K562 treated with DMSO at 1 percent for 4 hours (cell line): ENCODE data around the gene ABCC8. TPM values are rescaled to one million over a fixed set of nuclear protein-coding genes. Genes with fewer than 3 reads are reported as not detected.

Source experiments
- total RNA-seq: library from RNA; unstranded; fragments of 300-600 nt; gene quantifications from 2 replicates; pipeline ENCODE4 v1.2.3, GENCODE V29; 2022; ENCODE audit not compliant: insufficient read depth

The ABCC8 gene
- total RNA-seq = not detected in 2 replicates

DNA sequence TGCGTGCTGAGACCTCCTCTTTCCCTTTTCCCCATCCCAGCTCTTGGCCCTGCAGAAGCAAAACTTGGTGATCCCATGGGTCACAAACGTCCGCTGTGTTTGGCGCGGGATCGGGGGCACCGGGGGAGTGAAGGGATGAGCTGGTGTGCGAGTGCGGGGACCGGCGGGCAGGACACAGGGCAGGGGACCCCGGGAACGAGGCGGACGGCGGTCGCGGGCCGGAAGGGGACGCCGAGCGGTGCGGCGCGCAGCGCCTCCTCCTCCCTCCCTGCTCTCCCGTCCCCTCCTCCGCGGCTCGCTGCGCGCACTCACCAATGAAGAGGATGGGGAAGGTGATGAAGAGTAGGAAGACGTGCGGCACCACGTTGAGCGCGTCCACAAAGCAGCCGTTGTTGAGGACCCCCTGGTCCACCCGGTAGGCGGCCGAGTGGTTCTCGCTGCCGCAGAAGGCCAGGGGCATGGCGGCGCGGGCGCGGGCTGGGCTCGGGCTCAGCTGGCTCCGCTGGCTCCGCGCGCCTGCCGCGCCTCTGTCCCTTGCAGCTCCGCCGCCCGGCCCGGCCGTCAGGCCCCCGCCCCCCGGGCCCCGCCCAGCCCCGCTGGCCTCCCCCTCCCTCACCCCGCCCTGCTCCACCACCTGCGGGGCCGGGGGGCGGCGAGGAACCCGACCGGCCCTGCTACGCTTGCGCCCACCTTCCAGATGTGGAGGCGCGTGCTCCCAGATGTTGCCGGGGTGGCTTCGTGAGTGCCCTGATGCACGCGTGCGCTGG is at the start of gene ABCC8:
ABCC8 (minus strand) TSS at position 529 of the 767 bp plus-strand sequence; CDS start at position 460, 69 bp downstream.

GRCh38 chr11:17388609-17389210 is 87.9 kb downstream of the ABCC8 start, which contains the start of gene KCNJ11:
Gene KCNJ11, minus strand, starts transcription at chr11:17388659. Its CDS starts 568 bp downstream, at chr11:17388091.

GRCh38 chr11:17351510-17352176 is 125.0 kb downstream of the ABCC8 start, which contains the start of gene NCR3LG1:
Gene NCR3LG1, plus strand, starts transcription at chr11:17351800. Its CDS starts 170 bp downstream, at chr11:17351970.

Other genes starting within 250 kb of the ABCC8 start
- gene NUCB2, start 200.1 kb downstream of the ABCC8 start, total RNA-seq = 118 and 142 TPM in 2 replicates
- 5.1 and 5.3 TPM in 2 replicates for gene NCR3LG1, start 125.0 kb downstream of the ABCC8 start, total RNA-seq
- gene KCNJ11, start 88.2 kb downstream of the ABCC8 start, total RNA-seq = 0.56 and 1.0 TPM in 2 replicates
- not detected in 2 replicates for gene USH1C, start 67.6 kb upstream of the ABCC8 start, total RNA-seq
- not detected in 2 replicates for gene OTOG, start 70.4 kb upstream of the ABCC8 start, total RNA-seq
- gene MYOD1, start 242.7 kb upstream of the ABCC8 start, total RNA-seq = not detected in 2 replicates